PFSK-1 (cell line): Measurements from ENCODE around the gene DDO.

Experiments
- POLR2AphosphoS5 ChIP-seq: IDR thresholded peaks from 2 replicates; pipeline ENCODE4 v1.6.1; 2012; ENCODE audit warnings: low read depth, mild to moderate bottlenecking, control low read depth, low read length, moderate library complexity
- SIN3A ChIP-seq: IDR thresholded peaks from 2 replicates; pipeline ENCODE4 v1.6.1; 2012; ENCODE audit warnings: mild to moderate bottlenecking, low read length, moderate library complexity, borderline replicate concordance; ENCODE audit not compliant: insufficient read depth
- TAF1 ChIP-seq: IDR thresholded peaks from 2 replicates; pipeline ENCODE4 v1.6.1; 2012; ENCODE audit warnings: low read length, control low read depth, borderline replicate concordance; ENCODE audit not compliant: insufficient read depth

- no peak for TF ChIP-seq SIN3A
- TF ChIP-seq POLR2AphosphoS5, result no peak
- TF ChIP-seq TAF1, result no peak
Observed at GRCh38 chr6:110410511-110410910, 4.9 kb downstream of the DDO start.
